Neural progenitor cell (in vitro differentiated cells): ENCODE results near the gene NINJ2. TPM values are rescaled to one million over a fixed set of nuclear protein-coding genes. Genes with fewer than 3 reads are reported as not detected.
A peak's percentile ranks its signal among the peaks of the same experiment; 100 is the strongest.

ENCODE experiments used
- DNase-seq: peaks from one replicate; pipeline ENCODE4 v3.0.0-alpha.2; 2016; ENCODE audit warnings: low spot score
- H2AFZ ChIP-seq: fragments of 200-600 bp; sonication (generic); replicated peaks from 2 replicates; pipeline ENCODE4 v1.6.1; 2016; ENCODE audit warnings: antibody characterized with exemption
- H3F3A ChIP-seq: fragments of 200-600 bp; sonication (generic); 2 replicates; pipeline ENCODE4 v1.6.1; 2016; ENCODE audit warnings: antibody characterized with exemption, low read depth
- H3K27ac ChIP-seq: fragments of 200-600 bp; sonication (generic); 2 replicates; pipeline ENCODE4 v1.5.1; 2016; ENCODE audit warnings: mild to moderate bottlenecking
- H3K27me3 ChIP-seq: fragments of 200-600 bp; sonication (generic); 2 replicates; pipeline ENCODE4 v1.6.1; 2016; ENCODE audit warnings: mild to moderate bottlenecking, moderate library complexity
- H3K36me3 ChIP-seq: fragments of 200-600 bp; sonication (generic); 2 replicates; pipeline ENCODE4 v1.5.1; 2016
- H3K4me1 ChIP-seq: fragments of 200-600 bp; sonication (generic); 2 replicates; pipeline ENCODE4 v1.6.1; 2016; ENCODE audit warnings: mixed run types
- H3K4me2 ChIP-seq: fragments of 200-600 bp; sonication (generic); 2 replicates; pipeline ENCODE4 v1.6.1; 2016
- H3K4me3 ChIP-seq: fragments of 200-600 bp; sonication (generic); 2 replicates; pipeline ENCODE4 v1.5.1; 2016
- H3K79me2 ChIP-seq: fragments of 200-600 bp; sonication (generic); 2 replicates; pipeline ENCODE4 v1.6.1; 2016; ENCODE audit warnings: low read depth
- H3K9ac ChIP-seq: fragments of 200-600 bp; sonication (generic); 2 replicates; pipeline ENCODE4 v1.6.1; 2016
- H3K9me3 ChIP-seq: fragments of 200-600 bp; sonication (generic); 2 replicates; pipeline ENCODE4 v1.5.1; 2016; ENCODE audit warnings: low read depth
- H4K20me1 ChIP-seq: fragments of 200-600 bp; sonication (generic); 2 replicates; pipeline ENCODE4 v1.6.1; 2016; ENCODE audit warnings: low read depth
- H3K27ac Mint-ChIP-seq: 3 replicates; pipeline ENCODE4 v1.8.0; 2021; ENCODE audit warnings: mixed read lengths
- H3K27me3 Mint-ChIP-seq: 2 replicates; pipeline ENCODE4 v1.8.0; 2022; ENCODE audit warnings: low read depth, mild to moderate bottlenecking, inconsistent platforms, moderate library complexity, mixed read lengths; ENCODE audit not compliant: insufficient read depth
- H3K36me3 Mint-ChIP-seq: 3 replicates; pipeline ENCODE4 v1.8.0; 2021; ENCODE audit warnings: mixed read lengths
- H3K4me1 Mint-ChIP-seq: 3 replicates; pipeline ENCODE4 v1.8.0; 2021; ENCODE audit warnings: mixed read lengths
- H3K4me3 Mint-ChIP-seq: 3 replicates; pipeline ENCODE4 v1.8.0; 2021; ENCODE audit warnings: mild to moderate bottlenecking, moderate library complexity, mixed read lengths
- H3K9me3 Mint-ChIP-seq: 3 replicates; pipeline ENCODE4 v1.8.0; 2020; ENCODE audit warnings: mixed read lengths
- EZH2 ChIP-seq: fragments of 200-600 bp; sonication (generic); IDR thresholded peaks from 2 replicates; pipeline ENCODE4 v1.6.1; 2017; ENCODE audit warnings: antibody characterized with exemption, mild to moderate bottlenecking, moderate library complexity
- EZH2phosphoT487 ChIP-seq: fragments of 200-600 bp; sonication (generic); IDR thresholded peaks from 2 replicates; pipeline ENCODE4 v1.6.1; 2017; ENCODE audit warnings: antibody characterized with exemption
- total RNA-seq: library from RNA; depleted of rRNA; stranded (reverse); fragments of >200 nt; gene quantifications from 2 replicates; pipeline ENCODE4 v1.2.3, GENCODE V29; 2015; ENCODE audit warnings: low replicate concordance
- TF ChIP-seq, protein P1 (sequence below): fragments of 200-600 bp; sonication (generic); IDR thresholded peaks from 2 replicates; pipeline ENCODE4 v1.5.1; 2017; ENCODE audit warnings: antibody characterized with exemption, mild to moderate bottlenecking

The NINJ2 gene
- total RNA-seq, 1 donor from 2014 or later = not detected

- Mint-ChIP-seq H3K27me3 (peaks cover 23% of the 10 kb centered on the region), H3K9me3 (no peaks in the 10 kb centered on the region), H3K36me3 (no peaks in the 10 kb centered on the region), H3K4me3 (no peak overlapping the region), H3K4me1 (peaks cover 5% of the 10 kb centered on the region), H3K27ac (no peak overlapping the region)
- Histone ChIP-seq H3K9me3 (no peaks in the 10 kb centered on the region), H3K27me3 (no peaks in the 10 kb centered on the region), H3K36me3 (no peaks in the 10 kb centered on the region), H3K4me1 (no peaks in the 10 kb centered on the region), H3K27ac (no peak overlapping the region), H3K4me3 (no peak overlapping the region), H2AFZ (no peak overlapping the region), H3K4me2 (no peak overlapping the region), H4K20me1 (no peaks in the 10 kb centered on the region), H3F3A (peaks cover 4% of the 10 kb centered on the region), H3K79me2 (no peaks in the 10 kb centered on the region), H3K9ac (no peak overlapping the region)
- TF ChIP-seq, protein P1, sequence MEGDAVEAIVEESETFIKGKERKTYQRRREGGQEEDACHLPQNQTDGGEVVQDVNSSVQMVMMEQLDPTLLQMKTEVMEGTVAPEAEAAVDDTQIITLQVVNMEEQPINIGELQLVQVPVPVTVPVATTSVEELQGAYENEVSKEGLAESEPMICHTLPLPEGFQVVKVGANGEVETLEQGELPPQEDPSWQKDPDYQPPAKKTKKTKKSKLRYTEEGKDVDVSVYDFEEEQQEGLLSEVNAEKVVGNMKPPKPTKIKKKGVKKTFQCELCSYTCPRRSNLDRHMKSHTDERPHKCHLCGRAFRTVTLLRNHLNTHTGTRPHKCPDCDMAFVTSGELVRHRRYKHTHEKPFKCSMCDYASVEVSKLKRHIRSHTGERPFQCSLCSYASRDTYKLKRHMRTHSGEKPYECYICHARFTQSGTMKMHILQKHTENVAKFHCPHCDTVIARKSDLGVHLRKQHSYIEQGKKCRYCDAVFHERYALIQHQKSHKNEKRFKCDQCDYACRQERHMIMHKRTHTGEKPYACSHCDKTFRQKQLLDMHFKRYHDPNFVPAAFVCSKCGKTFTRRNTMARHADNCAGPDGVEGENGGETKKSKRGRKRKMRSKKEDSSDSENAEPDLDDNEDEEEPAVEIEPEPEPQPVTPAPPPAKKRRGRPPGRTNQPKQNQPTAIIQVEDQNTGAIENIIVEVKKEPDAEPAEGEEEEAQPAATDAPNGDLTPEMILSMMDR = no peak
- TF ChIP-seq EZH2 (no peak), EZH2phosphoT487 (no peak)
- no peak for DNase-seq
Observed at GRCh38 chr12:549476-550082, 113.7 kb downstream of the NINJ2 start.

DNA sequence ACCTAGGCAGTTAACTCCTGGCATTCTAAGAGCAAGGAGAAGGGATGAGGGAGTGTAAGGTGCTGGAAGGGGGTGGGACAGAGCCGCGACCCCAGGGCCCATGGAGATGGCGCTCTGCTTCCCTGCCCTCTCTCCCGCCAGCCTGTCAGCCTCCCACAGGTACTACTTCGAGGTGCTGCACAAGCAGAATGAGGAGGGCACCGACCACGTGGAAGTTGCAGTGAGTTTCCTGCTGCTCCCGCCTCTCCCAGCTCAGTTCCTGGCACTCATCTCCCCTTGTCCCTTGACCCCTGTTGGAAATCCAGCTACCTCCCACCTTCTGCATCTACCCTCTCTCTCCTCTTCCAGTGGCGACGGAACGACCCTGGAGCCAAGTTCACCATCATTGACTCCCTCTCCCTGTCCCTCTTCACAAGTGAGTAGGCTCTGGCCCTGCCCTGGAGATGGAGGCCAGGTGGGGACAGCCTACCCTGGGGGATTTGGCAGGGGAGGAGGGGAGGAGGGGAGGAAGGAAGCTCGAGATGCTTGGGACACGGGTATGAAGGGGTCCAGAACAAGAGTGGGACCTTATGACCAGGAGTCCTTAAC, 115.3 kb downstream of the NINJ2 start:
- no peaks in the 10 kb centered on the region for H3K36me3 Mint-ChIP-seq
- no peak overlapping the region for H2AFZ ChIP-seq
- H3K4me2 ChIP-seq = no peak overlapping the region
- H3F3A ChIP-seq = peaks cover 4% of the 10 kb centered on the region
- H4K20me1 ChIP-seq = no peaks in the 10 kb centered on the region
- TF ChIP-seq EZH2phosphoT487 (no peak), EZH2 (no peak)
- TF ChIP-seq, protein P1 = no peak
- no peaks in the 10 kb centered on the region for H3K9me3 ChIP-seq
- no peak for DNase-seq
- no peak overlapping the region for H3K27ac Mint-ChIP-seq
- no peaks in the 10 kb centered on the region for H3K9me3 Mint-ChIP-seq
- H3K27me3 ChIP-seq = no peaks in the 10 kb centered on the region
- H3K79me2 ChIP-seq = no peaks in the 10 kb centered on the region
- no peaks in the 10 kb centered on the region for H3K36me3 ChIP-seq
- H3K4me1 ChIP-seq = peaks cover under 1% of the 10 kb centered on the region
- no peak overlapping the region for H3K4me3 Mint-ChIP-seq
- no peak overlapping the region for H3K4me3 ChIP-seq
- H3K27ac ChIP-seq = no peak overlapping the region
- no peak overlapping the region for H3K9ac ChIP-seq
- H3K27me3 Mint-ChIP-seq = peaks cover 22% of the 10 kb centered on the region
- H3K4me1 Mint-ChIP-seq = peaks cover 6% of the 10 kb centered on the region

GRCh38 chr12:546920-547845, 116.1 kb downstream of the NINJ2 start:
- peak; percentile 82 for DNase-seq
- Histone ChIP-seq H3K27me3 (no peaks in the 10 kb centered on the region), H3K79me2 (no peaks in the 10 kb centered on the region), H3K4me2 (no peak overlapping the region), H3K9ac (no peak overlapping the region), H4K20me1 (no peaks in the 10 kb centered on the region), H3K4me1 (peaks cover 9% of the 10 kb centered on the region), H3K4me3 (no peak overlapping the region), H2AFZ (no peak overlapping the region), H3K9me3 (no peaks in the 10 kb centered on the region), H3K27ac (no peak overlapping the region), H3K36me3 (no peaks in the 10 kb centered on the region), H3F3A (peaks cover 9% of the 10 kb centered on the region)
- peak overlapping the region; percentile 46 for H3K27ac Mint-ChIP-seq
- peaks cover 14% of the 10 kb centered on the region for H3K4me1 Mint-ChIP-seq
- H3K9me3 Mint-ChIP-seq = no peaks in the 10 kb centered on the region
- TF ChIP-seq, protein P1 = peak; percentile 100
- no peak for TF ChIP-seq EZH2
- no peak for TF ChIP-seq EZH2phosphoT487
- no peaks in the 10 kb centered on the region for H3K36me3 Mint-ChIP-seq
- H3K27me3 Mint-ChIP-seq = peaks cover 23% of the 10 kb centered on the region
- no peak overlapping the region for H3K4me3 Mint-ChIP-seq
